ENCODE results near the gene TEX51.

Gene TEX51

GRCh38 chr2:126877041-126877440 is 21.6 kb upstream of the TEX51 start:
- Histone ChIP-seq H2AFZ (ENCODE audit: low read depth) (no peak overlapping the region), H3K36me3 (ENCODE audit: insufficient read depth) (no peaks in the 10 kb centered on the region)
- TF ChIP-seq CTCF (conservative IDR thresholded peaks at IDR 0.05; ENCODE audit: low read depth, low read length): no peak

GRCh38 chr2:126877861-126878565 is 20.7 kb upstream of the TEX51 start:
- no peaks in the 10 kb centered on the region for H3K79me2 ChIP-seq (ENCODE audit: insufficient read depth, low read depth)
- H3K4me2 ChIP-seq: no peak overlapping the region
- H3K27me3 ChIP-seq (ENCODE audit: insufficient read depth, low read depth): no peaks in the 10 kb centered on the region
- H4K20me1 ChIP-seq (ENCODE audit: insufficient read depth): no peaks in the 10 kb centered on the region
- H2AFZ ChIP-seq (ENCODE audit: low read depth): no peak overlapping the region
- TF ChIP-seq CTCF (conservative IDR thresholded peaks at IDR 0.05; ENCODE audit: low read depth, low read length): no peak
- H3K4me3 ChIP-seq (IDR thresholded peaks at IDR 0.05; ENCODE audit: insufficient read depth, low read depth, low read length): no peak overlapping the region
- no peaks in the 10 kb centered on the region for H3K4me1 ChIP-seq (ENCODE audit: low read depth, poor library complexity, severe bottlenecking)
- no peaks in the 10 kb centered on the region for H3K36me3 ChIP-seq (ENCODE audit: insufficient read depth)
- no peak overlapping the region for H3K27ac ChIP-seq
- no peak overlapping the region for H3K9ac ChIP-seq

More at GRCh38 chr2:126877041-126877440, 21.6 kb upstream of the TEX51 start:
- Histone ChIP-seq H3K4me3 (IDR thresholded peaks at IDR 0.05; ENCODE audit: insufficient read depth, low read depth, low read length) (no peak overlapping the region), H3K27me3 (ENCODE audit: insufficient read depth, low read depth) (no peaks in the 10 kb centered on the region), H3K4me2 (no peak overlapping the region), H3K27ac (no peak overlapping the region), H4K20me1 (ENCODE audit: insufficient read depth) (no peaks in the 10 kb centered on the region), H3K9ac (no peak overlapping the region), H3K4me1 (ENCODE audit: low read depth, poor library complexity, severe bottlenecking) (no peaks in the 10 kb centered on the region), H3K79me2 (ENCODE audit: insufficient read depth, low read depth) (no peaks in the 10 kb centered on the region)

- Histone ChIP-seq H3K36me3 (ENCODE audit: insufficient read depth) (no peaks in the 10 kb centered on the region), H2AFZ (ENCODE audit: low read depth) (no peak overlapping the region), H3K4me3 (IDR thresholded peaks at IDR 0.05; ENCODE audit: insufficient read depth, low read depth, low read length) (no peak overlapping the region), H3K27ac (no peak overlapping the region), H3K4me2 (no peak overlapping the region), H3K4me1 (ENCODE audit: low read depth, poor library complexity, severe bottlenecking) (no peaks in the 10 kb centered on the region), H3K9ac (no peak overlapping the region), H3K79me2 (ENCODE audit: insufficient read depth, low read depth) (no peaks in the 10 kb centered on the region), H4K20me1 (ENCODE audit: insufficient read depth) (no peaks in the 10 kb centered on the region), H3K27me3 (ENCODE audit: insufficient read depth, low read depth) (no peaks in the 10 kb centered on the region)
- no peak for TF ChIP-seq CTCF (conservative IDR thresholded peaks at IDR 0.05; ENCODE audit: low read depth, low read length)
These were observed 20.1 kb upstream of the TEX51 start for GRCh38 chr2:126878601-126879000.

- Histone ChIP-seq H2AFZ (ENCODE audit: low read depth) (no peak overlapping the region), H3K4me3 (IDR thresholded peaks at IDR 0.05; ENCODE audit: insufficient read depth, low read depth, low read length) (no peak overlapping the region), H3K79me2 (ENCODE audit: insufficient read depth, low read depth) (no peaks in the 10 kb centered on the region), H3K4me2 (no peak overlapping the region), H3K36me3 (ENCODE audit: insufficient read depth) (no peaks in the 10 kb centered on the region), H3K27ac (no peak overlapping the region), H3K27me3 (ENCODE audit: insufficient read depth, low read depth) (no peaks in the 10 kb centered on the region), H3K9ac (no peak overlapping the region), H4K20me1 (ENCODE audit: insufficient read depth) (no peaks in the 10 kb centered on the region), H3K4me1 (ENCODE audit: low read depth, poor library complexity, severe bottlenecking) (no peaks in the 10 kb centered on the region)
- no peak for TF ChIP-seq CTCF (conservative IDR thresholded peaks at IDR 0.05; ENCODE audit: low read depth, low read length)
These were observed 19.1 kb upstream of the TEX51 start for GRCh38 chr2:126879348-126880298.
